ENCODE measurements around the gene RCAN2.

RCAN2 gene

GRCh38 chr6:46235242-46235641 is 256.0 kb downstream of the RCAN2 start:
- H3K27ac ChIP-seq (ENCODE audit: insufficient read depth, low read length, poor library complexity, severe bottlenecking): no peak overlapping the region
- H3K4me3 ChIP-seq (ENCODE audit: insufficient read depth, low read depth, low read length, poor library complexity, severe bottlenecking): no peak overlapping the region
- H3K36me3 ChIP-seq (ENCODE audit: control insufficient read depth, insufficient read depth, low read length): no peaks in the 10 kb centered on the region
- H3K9me3 ChIP-seq (ENCODE audit: control insufficient read depth, low read length): no peaks in the 10 kb centered on the region
- H3K4me1 ChIP-seq (ENCODE audit: control insufficient read depth, insufficient read depth, low read length, poor library complexity, severe bottlenecking): no peaks in the 10 kb centered on the region
- H3K27me3 ChIP-seq (replicated peaks; ENCODE audit: control insufficient read depth, insufficient read depth, low read length, poor library complexity, severe bottlenecking): no peaks in the 10 kb centered on the region
- DNase-seq: no peak

GRCh38 chr6:46234700-46235099 is 256.5 kb downstream of the RCAN2 start:
- Histone ChIP-seq H3K9me3 (ENCODE audit: control insufficient read depth, low read length) (no peaks in the 10 kb centered on the region), H3K27me3 (replicated peaks; ENCODE audit: control insufficient read depth, insufficient read depth, low read length, poor library complexity, severe bottlenecking) (no peaks in the 10 kb centered on the region), H3K4me1 (ENCODE audit: control insufficient read depth, insufficient read depth, low read length, poor library complexity, severe bottlenecking) (no peaks in the 10 kb centered on the region), H3K27ac (ENCODE audit: insufficient read depth, low read length, poor library complexity, severe bottlenecking) (no peak overlapping the region), H3K4me3 (ENCODE audit: insufficient read depth, low read depth, low read length, poor library complexity, severe bottlenecking) (no peak overlapping the region), H3K36me3 (ENCODE audit: control insufficient read depth, insufficient read depth, low read length) (no peaks in the 10 kb centered on the region)
- DNase-seq: no peak

- H3K9me3 ChIP-seq (ENCODE audit: control insufficient read depth, low read length): no peaks in the 10 kb centered on the region
- no peak overlapping the region for H3K4me3 ChIP-seq (ENCODE audit: insufficient read depth, low read depth, low read length, poor library complexity, severe bottlenecking)
- no peaks in the 10 kb centered on the region for H3K4me1 ChIP-seq (ENCODE audit: control insufficient read depth, insufficient read depth, low read length, poor library complexity, severe bottlenecking)
- DNase-seq: no peak
- H3K27me3 ChIP-seq (replicated peaks; ENCODE audit: control insufficient read depth, insufficient read depth, low read length, poor library complexity, severe bottlenecking): no peaks in the 10 kb centered on the region
- H3K27ac ChIP-seq (ENCODE audit: insufficient read depth, low read length, poor library complexity, severe bottlenecking): no peak overlapping the region
- no peaks in the 10 kb centered on the region for H3K36me3 ChIP-seq (ENCODE audit: control insufficient read depth, insufficient read depth, low read length)
These were observed 257.1 kb downstream of the RCAN2 start for GRCh38 chr6:46234156-46234556.

- Histone ChIP-seq H3K36me3 (ENCODE audit: control insufficient read depth, insufficient read depth, low read length) (no peaks in the 10 kb centered on the region), H3K4me3 (ENCODE audit: insufficient read depth, low read depth, low read length, poor library complexity, severe bottlenecking) (no peak overlapping the region), H3K9me3 (ENCODE audit: control insufficient read depth, low read length) (no peaks in the 10 kb centered on the region), H3K27ac (ENCODE audit: insufficient read depth, low read length, poor library complexity, severe bottlenecking) (no peak overlapping the region), H3K4me1 (ENCODE audit: control insufficient read depth, insufficient read depth, low read length, poor library complexity, severe bottlenecking) (no peaks in the 10 kb centered on the region), H3K27me3 (replicated peaks; ENCODE audit: control insufficient read depth, insufficient read depth, low read length, poor library complexity, severe bottlenecking) (no peaks in the 10 kb centered on the region)
- no peak for DNase-seq
These were observed 258.1 kb downstream of the RCAN2 start for GRCh38 chr6:46233129-46233528.

GRCh38 chr6:46222286-46222685 is 269.0 kb downstream of the RCAN2 start:
- DNase-seq: no peak
- Histone ChIP-seq H3K27me3 (replicated peaks; ENCODE audit: control insufficient read depth, insufficient read depth, low read length, poor library complexity, severe bottlenecking) (no peaks in the 10 kb centered on the region), H3K36me3 (ENCODE audit: control insufficient read depth, insufficient read depth, low read length) (no peaks in the 10 kb centered on the region), H3K4me3 (ENCODE audit: insufficient read depth, low read depth, low read length, poor library complexity, severe bottlenecking) (no peak overlapping the region), H3K27ac (ENCODE audit: insufficient read depth, low read length, poor library complexity, severe bottlenecking) (no peak overlapping the region), H3K4me1 (ENCODE audit: control insufficient read depth, insufficient read depth, low read length, poor library complexity, severe bottlenecking) (no peaks in the 10 kb centered on the region), H3K9me3 (ENCODE audit: control insufficient read depth, low read length) (no peaks in the 10 kb centered on the region)

- Histone ChIP-seq H3K4me1 (ENCODE audit: control insufficient read depth, insufficient read depth, low read length, poor library complexity, severe bottlenecking) (no peaks in the 10 kb centered on the region), H3K27me3 (replicated peaks; ENCODE audit: control insufficient read depth, insufficient read depth, low read length, poor library complexity, severe bottlenecking) (no peaks in the 10 kb centered on the region), H3K4me3 (ENCODE audit: insufficient read depth, low read depth, low read length, poor library complexity, severe bottlenecking) (no peak overlapping the region), H3K9me3 (ENCODE audit: control insufficient read depth, low read length) (no peaks in the 10 kb centered on the region), H3K27ac (ENCODE audit: insufficient read depth, low read length, poor library complexity, severe bottlenecking) (no peak overlapping the region), H3K36me3 (ENCODE audit: control insufficient read depth, insufficient read depth, low read length) (no peaks in the 10 kb centered on the region)
- no peak for DNase-seq
These were observed 269.9 kb downstream of the RCAN2 start for GRCh38 chr6:46221222-46221793.

- no peaks in the 10 kb centered on the region for H3K9me3 ChIP-seq (ENCODE audit: control insufficient read depth, low read length)
- no peak for DNase-seq
These were observed 270.7 kb downstream of the RCAN2 start for GRCh38 chr6:46220352-46221221.

GRCh38 chr6:46219661-46220060 is 271.6 kb downstream of the RCAN2 start:
- DNase-seq: no peak
- Histone ChIP-seq H3K4me1 (ENCODE audit: control insufficient read depth, insufficient read depth, low read length, poor library complexity, severe bottlenecking) (no peaks in the 10 kb centered on the region), H3K9me3 (ENCODE audit: control insufficient read depth, low read length) (no peaks in the 10 kb centered on the region), H3K27ac (ENCODE audit: insufficient read depth, low read length, poor library complexity, severe bottlenecking) (no peak overlapping the region), H3K36me3 (ENCODE audit: control insufficient read depth, insufficient read depth, low read length) (no peaks in the 10 kb centered on the region), H3K27me3 (replicated peaks; ENCODE audit: control insufficient read depth, insufficient read depth, low read length, poor library complexity, severe bottlenecking) (no peaks in the 10 kb centered on the region), H3K4me3 (ENCODE audit: insufficient read depth, low read depth, low read length, poor library complexity, severe bottlenecking) (no peak overlapping the region)

More at GRCh38 chr6:46220352-46221221, 270.7 kb downstream of the RCAN2 start:
- Histone ChIP-seq H3K27me3 (replicated peaks; ENCODE audit: control insufficient read depth, insufficient read depth, low read length, poor library complexity, severe bottlenecking) (no peaks in the 10 kb centered on the region), H3K4me3 (ENCODE audit: insufficient read depth, low read depth, low read length, poor library complexity, severe bottlenecking) (no peak overlapping the region), H3K4me1 (ENCODE audit: control insufficient read depth, insufficient read depth, low read length, poor library complexity, severe bottlenecking) (no peaks in the 10 kb centered on the region), H3K36me3 (ENCODE audit: control insufficient read depth, insufficient read depth, low read length) (no peaks in the 10 kb centered on the region), H3K27ac (ENCODE audit: insufficient read depth, low read length, poor library complexity, severe bottlenecking) (no peak overlapping the region)

- H3K4me3 ChIP-seq (ENCODE audit: insufficient read depth, low read depth, low read length, poor library complexity, severe bottlenecking): no peak overlapping the region
- no peaks in the 10 kb centered on the region for H3K4me1 ChIP-seq (ENCODE audit: control insufficient read depth, insufficient read depth, low read length, poor library complexity, severe bottlenecking)
- no peak for DNase-seq
- no peaks in the 10 kb centered on the region for H3K27me3 ChIP-seq (replicated peaks; ENCODE audit: control insufficient read depth, insufficient read depth, low read length, poor library complexity, severe bottlenecking)
- no peak overlapping the region for H3K27ac ChIP-seq (ENCODE audit: insufficient read depth, low read length, poor library complexity, severe bottlenecking)
- H3K36me3 ChIP-seq (ENCODE audit: control insufficient read depth, insufficient read depth, low read length): no peaks in the 10 kb centered on the region
- no peaks in the 10 kb centered on the region for H3K9me3 ChIP-seq (ENCODE audit: control insufficient read depth, low read length)
These were observed 272.8 kb downstream of the RCAN2 start for GRCh38 chr6:46218457-46218856.

GRCh38 chr6:46217671-46218131 is 273.5 kb downstream of the RCAN2 start:
- H3K9me3 ChIP-seq (ENCODE audit: control insufficient read depth, low read length): no peaks in the 10 kb centered on the region
- no peaks in the 10 kb centered on the region for H3K4me1 ChIP-seq (ENCODE audit: control insufficient read depth, insufficient read depth, low read length, poor library complexity, severe bottlenecking)
- H3K4me3 ChIP-seq (ENCODE audit: insufficient read depth, low read depth, low read length, poor library complexity, severe bottlenecking): no peak overlapping the region
- H3K36me3 ChIP-seq (ENCODE audit: control insufficient read depth, insufficient read depth, low read length): no peaks in the 10 kb centered on the region
- H3K27ac ChIP-seq (ENCODE audit: insufficient read depth, low read length, poor library complexity, severe bottlenecking): no peak overlapping the region
- no peak for DNase-seq
- no peaks in the 10 kb centered on the region for H3K27me3 ChIP-seq (replicated peaks; ENCODE audit: control insufficient read depth, insufficient read depth, low read length, poor library complexity, severe bottlenecking)
